BJ (cell line): ENCODE results near the gene ZNF503. TPM values are rescaled to one million over a fixed set of nuclear protein-coding genes. Genes with fewer than 3 reads are reported as not detected.

Experiments
- CTCF ChIA-PET: fragments of 350-600 bp; formaldehyde crosslinking; extraction: SDS; loops from one replicate; lab custom pipeline; 2021; ENCODE audit warnings: antibody characterized with exemption, inconsistent platforms; lab: Yijun Ruan, JAX
- POLR2A ChIA-PET: fragments of 300-600 bp; sonication (Branson Sonifier 250); formaldehyde crosslinking; extraction: SDS; loops from one replicate; lab custom pipeline; 2021; ENCODE audit warnings: antibody characterized with exemption; lab: Charles Lee
- DNase-seq: peaks from one replicate; pipeline ENCODE4 v3.0.0-alpha.2; 2011; ENCODE audit warnings: low read depth
- H3K27me3 ChIP-seq: 2 replicates; pipeline ENCODE4 v1.6.0; 2011; ENCODE audit warnings: low read length; ENCODE audit not compliant: control insufficient read depth, insufficient read depth
- H3K36me3 ChIP-seq: 2 replicates; pipeline ENCODE4 v1.5.1; 2011; ENCODE audit warnings: low read length; ENCODE audit not compliant: control insufficient read depth, insufficient read depth
- H3K4me3 ChIP-seq: 2 replicates; pipeline ENCODE4 v1.5.1; 2011; ENCODE audit warnings: low read depth, mild to moderate bottlenecking, control low read depth, low read length
- polyA plus RNA-seq: library from polyadenylated mRNA; depleted of rRNA; stranded (reverse); fragments of >200 nt; gene quantifications from 2 replicates; pipeline ENCODE4 v1.2.3, GENCODE V29; 2011
- TF ChIP-seq, protein P1 (sequence below): IDR thresholded peaks from 2 replicates; pipeline ENCODE4 v1.5.1; 2011; ENCODE audit warnings: low read depth, mild to moderate bottlenecking, control low read depth, inconsistent platforms, low read length, moderate library complexity; ENCODE audit not compliant: insufficient read depth

The ZNF503 gene
- polyA plus RNA-seq, 1 experiment: 0.45 TPM

DNA sequence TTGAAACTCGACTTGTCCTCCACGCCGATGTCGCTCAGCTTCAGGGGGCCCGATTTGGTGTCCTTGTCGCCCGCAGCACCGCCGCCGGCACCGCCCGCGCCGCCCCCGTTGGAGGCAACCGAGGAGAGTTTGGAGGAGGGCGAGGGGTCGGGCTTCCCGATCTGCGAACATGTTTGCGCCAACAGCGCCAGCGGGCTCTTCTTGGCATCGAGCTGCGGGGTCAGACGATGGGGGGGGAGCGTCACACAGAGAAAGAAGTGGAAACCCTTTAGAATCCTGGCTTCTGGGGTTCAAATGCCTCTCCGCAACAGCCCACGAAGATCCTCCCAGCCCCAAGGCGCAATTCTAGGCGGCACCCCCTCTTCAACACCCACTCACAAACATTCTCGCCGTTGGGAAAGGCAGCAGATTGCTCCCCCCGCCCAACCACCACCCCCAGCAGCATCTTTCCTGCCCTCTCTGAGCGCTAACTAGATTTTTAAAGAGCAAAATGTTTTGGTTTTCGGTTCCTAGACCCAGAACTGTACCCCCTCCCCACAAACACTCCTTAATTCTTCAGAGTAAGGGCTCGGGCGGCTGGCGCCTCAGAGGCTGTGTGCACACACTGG lies 1.3 kb downstream of the ZNF503 start:
- no peak for DNase-seq
- Histone ChIP-seq H3K4me3 (peak overlapping the region; percentile 80), H3K36me3 (peaks cover 5% of the 10 kb centered on the region), H3K27me3 (0 out of 2 replicates have a peak, but pooled peaks cover 2% of the 10 kb centered on the region)
- CTCF ChIA-PET: interaction anchor here (0.7 to 4.4 kb wide), 15 partner anchors 10 to 1146 kb away, joined by 3 to 41 read pairs (median 4); no protein-coding TSS in a partner anchor
- TF ChIP-seq, protein P1, sequence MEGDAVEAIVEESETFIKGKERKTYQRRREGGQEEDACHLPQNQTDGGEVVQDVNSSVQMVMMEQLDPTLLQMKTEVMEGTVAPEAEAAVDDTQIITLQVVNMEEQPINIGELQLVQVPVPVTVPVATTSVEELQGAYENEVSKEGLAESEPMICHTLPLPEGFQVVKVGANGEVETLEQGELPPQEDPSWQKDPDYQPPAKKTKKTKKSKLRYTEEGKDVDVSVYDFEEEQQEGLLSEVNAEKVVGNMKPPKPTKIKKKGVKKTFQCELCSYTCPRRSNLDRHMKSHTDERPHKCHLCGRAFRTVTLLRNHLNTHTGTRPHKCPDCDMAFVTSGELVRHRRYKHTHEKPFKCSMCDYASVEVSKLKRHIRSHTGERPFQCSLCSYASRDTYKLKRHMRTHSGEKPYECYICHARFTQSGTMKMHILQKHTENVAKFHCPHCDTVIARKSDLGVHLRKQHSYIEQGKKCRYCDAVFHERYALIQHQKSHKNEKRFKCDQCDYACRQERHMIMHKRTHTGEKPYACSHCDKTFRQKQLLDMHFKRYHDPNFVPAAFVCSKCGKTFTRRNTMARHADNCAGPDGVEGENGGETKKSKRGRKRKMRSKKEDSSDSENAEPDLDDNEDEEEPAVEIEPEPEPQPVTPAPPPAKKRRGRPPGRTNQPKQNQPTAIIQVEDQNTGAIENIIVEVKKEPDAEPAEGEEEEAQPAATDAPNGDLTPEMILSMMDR: no peak
- POLR2A ChIA-PET: no interaction called here

DNA sequence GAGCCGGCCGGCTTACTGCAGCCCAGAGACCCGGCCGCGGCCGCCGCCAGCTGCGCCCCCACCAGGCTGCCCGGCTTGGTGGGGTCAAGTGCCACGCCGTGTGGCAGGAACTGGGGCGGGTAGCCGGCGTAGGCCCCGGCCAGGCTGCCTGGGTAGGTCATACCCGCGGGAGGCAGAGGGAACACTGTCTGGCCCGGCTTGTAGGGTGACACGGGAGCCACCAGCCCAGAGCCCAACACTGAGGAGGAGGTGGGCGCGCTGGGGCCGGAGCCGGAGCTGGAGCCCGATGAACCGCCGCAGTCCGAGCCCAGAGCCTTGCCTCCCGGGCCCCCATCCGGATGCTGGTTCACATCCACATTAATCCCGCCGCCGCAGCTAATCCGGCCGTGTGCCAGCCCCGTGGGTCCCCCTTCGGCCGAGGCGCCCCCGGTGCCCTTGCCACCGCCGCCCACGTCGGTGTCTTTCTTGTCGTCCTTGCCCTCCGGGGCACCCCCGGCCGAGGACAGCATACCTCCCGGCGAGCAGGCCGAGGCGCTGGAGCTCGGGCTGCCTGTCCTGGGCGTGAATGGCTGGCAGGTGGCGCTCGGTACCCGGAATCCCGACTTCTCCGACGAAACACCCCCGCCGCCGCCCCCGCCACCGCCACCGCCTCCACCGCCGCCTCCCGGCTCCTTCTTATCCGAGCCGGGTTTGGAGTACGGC lies 2.0 kb downstream of the ZNF503 start:
- POLR2A ChIA-PET: no interaction called here
- no peak for DNase-seq
- H3K27me3 ChIP-seq: 0 out of 2 replicates have a peak, but pooled peaks cover 2% of the 10 kb centered on the region
- peak overlapping the region; percentile 80 for H3K4me3 ChIP-seq
- CTCF ChIA-PET: interaction anchor here (0.6 to 4.4 kb wide), 16 partner anchors 8 to 1146 kb away, joined by 3 to 41 read pairs (median 4); no protein-coding TSS in a partner anchor
- peaks cover 5% of the 10 kb centered on the region for H3K36me3 ChIP-seq
- TF ChIP-seq, protein P1: peak; percentile 68

DNA sequence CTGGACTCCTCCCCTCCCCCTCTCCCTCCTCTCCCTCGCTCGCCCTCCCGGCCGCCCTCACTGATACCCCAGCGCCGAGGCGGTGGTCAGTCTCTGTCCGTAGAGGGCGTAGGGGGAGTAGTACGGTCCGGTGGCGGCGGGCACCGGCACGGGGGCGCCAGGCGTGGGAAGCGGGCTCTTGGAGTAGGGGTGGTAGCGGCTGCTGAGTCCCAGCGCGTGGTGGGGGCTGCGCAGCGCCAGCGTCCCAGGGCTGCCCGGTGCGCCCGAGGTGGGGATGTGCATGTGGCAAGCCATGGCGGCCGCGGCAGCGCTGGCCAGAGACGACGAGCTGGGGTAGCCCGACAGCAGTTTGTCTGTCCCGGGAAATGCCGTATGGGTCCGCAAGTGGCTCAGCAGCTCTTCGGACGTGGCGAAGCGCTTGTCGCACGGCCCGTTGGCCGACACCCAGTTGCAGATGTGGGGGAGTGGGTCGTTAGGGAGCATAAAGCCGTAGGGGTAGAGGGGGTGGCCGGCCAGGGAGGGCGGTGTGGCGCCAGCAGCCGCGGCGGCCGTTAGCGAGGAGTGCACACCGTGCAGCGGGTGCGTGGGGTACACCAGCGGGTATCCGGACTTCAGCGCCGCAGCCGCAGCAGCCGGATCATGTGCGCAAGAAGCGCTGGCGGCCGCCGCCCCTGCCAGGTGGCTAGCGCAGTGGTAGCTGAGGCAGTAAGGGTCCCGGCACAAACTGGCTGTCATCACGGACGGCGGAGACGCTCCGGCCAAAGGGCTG lies 2.7 kb downstream of the ZNF503 start:
- Histone ChIP-seq H3K27me3 (0 out of 2 replicates have a peak, but pooled peaks cover 2% of the 10 kb centered on the region), H3K4me3 (peak overlapping the region; percentile 80), H3K36me3 (peaks cover 7% of the 10 kb centered on the region)
- DNase-seq: no peak
- ChIA-PET POLR2A (no interaction called here), CTCF (interaction anchor here (0.6 to 4.4 kb wide), 11 partner anchors 8 to 686 kb away, joined by 3 to 41 read pairs (median 4); no protein-coding TSS in a partner anchor)
- TF ChIP-seq, protein P1: no peak

DNA sequence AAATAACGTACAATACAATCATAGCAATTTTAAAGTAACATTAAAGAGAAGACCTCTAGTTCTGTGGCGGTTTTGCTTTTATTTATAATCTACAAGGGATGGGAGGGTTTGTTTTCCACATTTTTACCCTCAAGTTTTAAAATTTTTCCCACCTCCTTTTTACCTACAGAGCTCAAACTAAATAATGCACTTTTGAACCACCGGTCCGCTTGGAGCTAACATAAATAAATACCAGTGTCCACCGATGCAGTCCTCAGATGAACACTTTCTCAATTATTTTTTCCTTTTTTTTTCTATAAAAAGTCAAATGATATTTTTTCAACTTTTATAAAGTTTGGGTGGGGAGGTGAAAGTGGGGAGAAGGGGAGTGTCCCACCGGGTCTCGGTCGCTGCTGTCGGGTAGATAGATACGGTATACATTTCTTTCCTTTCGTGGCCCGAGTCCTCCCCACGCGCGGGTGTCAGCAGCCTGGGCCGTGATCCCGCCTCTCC lies 3.3 kb downstream of the ZNF503 start:
- TF ChIP-seq, protein P1: no peak
- DNase-seq: no peak
- ChIA-PET POLR2A (no interaction called here), CTCF (interaction anchor here (0.7 to 4.4 kb wide), 3 partner anchors 11 to 637 kb away, joined by 5 to 41 read pairs (median 6); no protein-coding TSS in a partner anchor)
- Histone ChIP-seq H3K27me3 (no peaks in the 10 kb centered on the region), H3K36me3 (peaks cover 7% of the 10 kb centered on the region), H3K4me3 (peak overlapping the region; percentile 80)
